Measurements from ENCODE around the gene PTPN6.

PTPN6 gene

GRCh38 chr12:6938353-6939190 is 12.6 kb upstream of the PTPN6 start:
- DNase-seq (ENCODE audit: low read depth in 1 of 2, low spot score in 1 of 2), result no peak

GRCh38 chr12:6939191-6939540 is 12.0 kb upstream of the PTPN6 start:
- no peak for DNase-seq (ENCODE audit: low read depth in 1 of 2, low spot score in 1 of 2)

GRCh38 chr12:6941267-6941666 is 9.9 kb upstream of the PTPN6 start:
- no peak for DNase-seq (ENCODE audit: low read depth in 1 of 2, low spot score in 1 of 2)

- DNase-seq (ENCODE audit: low read depth in 1 of 2, low spot score in 1 of 2), result no peak
These were observed 9.4 kb upstream of the PTPN6 start for GRCh38 chr12:6941782-6942181.

- no peak for DNase-seq (ENCODE audit: low read depth in 1 of 2, low spot score in 1 of 2)
These were observed 8.9 kb upstream of the PTPN6 start for GRCh38 chr12:6942331-6942665.

GRCh38 chr12:6943389-6943721 is 7.8 kb upstream of the PTPN6 start:
- peak; percentile 56 to 63 for DNase-seq (ENCODE audit: low read depth in 1 of 2, low spot score in 1 of 2)

GRCh38 chr12:6943722-6944380 is 7.3 kb upstream of the PTPN6 start, which contains the start of the genes C12orf57 and RNU7-1:
Gene C12orf57, plus strand, starts transcription at chr12:6944022. Its CDS starts 100 bp downstream, at chr12:6944122.
Gene RNU7-1, plus strand, starts transcription at chr12:6943816.
- DNase-seq (ENCODE audit: low read depth in 1 of 2, low spot score in 1 of 2), result peak in 1 of 2 donors; percentile 68

- DNase-seq (ENCODE audit: low read depth in 1 of 2, low spot score in 1 of 2), result peak; percentile 66 to 74
These were observed 6.6 kb upstream of the PTPN6 start for GRCh38 chr12:6944381-6945186.

GRCh38 chr12:6945613-6946012 is 5.5 kb upstream of the PTPN6 start:
- no peak for DNase-seq (ENCODE audit: low read depth in 1 of 2, low spot score in 1 of 2)

- no peak for DNase-seq (ENCODE audit: low read depth in 1 of 2, low spot score in 1 of 2)
These were observed 4.9 kb upstream of the PTPN6 start for GRCh38 chr12:6946033-6946919.

GRCh38 chr12:6946920-6947374 is 4.2 kb upstream of the PTPN6 start:
- no peak for DNase-seq (ENCODE audit: low read depth in 1 of 2, low spot score in 1 of 2)

- DNase-seq (ENCODE audit: low read depth in 1 of 2, low spot score in 1 of 2), result no peak
These were observed 3.5 kb upstream of the PTPN6 start for GRCh38 chr12:6947615-6948014.

GRCh38 chr12:6948873-6949594 is 2.1 kb upstream of the PTPN6 start:
- DNase-seq (ENCODE audit: low read depth in 1 of 2, low spot score in 1 of 2), result no peak

GRCh38 chr12:6950401-6950801 is 755 bp upstream of the PTPN6 start:
- no peak for DNase-seq (ENCODE audit: low read depth in 1 of 2, low spot score in 1 of 2)

- DNase-seq (ENCODE audit: low read depth in 1 of 2, low spot score in 1 of 2), result no peak
These were observed 480 bp downstream of the PTPN6 start for GRCh38 chr12:6951551-6952120.

- no peak for DNase-seq (ENCODE audit: low read depth in 1 of 2, low spot score in 1 of 2)
These were observed 1.1 kb downstream of the PTPN6 start for GRCh38 chr12:6952121-6952862.

- no peak for DNase-seq (ENCODE audit: low read depth in 1 of 2, low spot score in 1 of 2)
These were observed 1.8 kb downstream of the PTPN6 start for GRCh38 chr12:6952863-6953441.

- peak; percentile 46 to 73 for DNase-seq (ENCODE audit: low read depth in 1 of 2, low spot score in 1 of 2)
These were observed 2.5 kb downstream of the PTPN6 start for GRCh38 chr12:6953442-6954315.

Measured in activated T-helper 1 cell treated with anti-CD3 and anti-CD28 coated beads, Interleukin-2, amount 50 U/mL, for 16 hours (primary cell).